OCI-M2 (cell line): Measurements from ENCODE around the gene CCDC90B.
"Not testable (repeated sequence)": the region's sequence is repeated elsewhere in the genome, so short reads cannot be mapped to it uniquely, and the experiment has no call there.

Experiments used
- DNase-seq: peaks from one replicate; lab custom pipeline; 2025; ENCODE audit not compliant: unreplicated experiment; lab: John Stamatoyannopoulos, UW

Gene CCDC90B

DNA sequence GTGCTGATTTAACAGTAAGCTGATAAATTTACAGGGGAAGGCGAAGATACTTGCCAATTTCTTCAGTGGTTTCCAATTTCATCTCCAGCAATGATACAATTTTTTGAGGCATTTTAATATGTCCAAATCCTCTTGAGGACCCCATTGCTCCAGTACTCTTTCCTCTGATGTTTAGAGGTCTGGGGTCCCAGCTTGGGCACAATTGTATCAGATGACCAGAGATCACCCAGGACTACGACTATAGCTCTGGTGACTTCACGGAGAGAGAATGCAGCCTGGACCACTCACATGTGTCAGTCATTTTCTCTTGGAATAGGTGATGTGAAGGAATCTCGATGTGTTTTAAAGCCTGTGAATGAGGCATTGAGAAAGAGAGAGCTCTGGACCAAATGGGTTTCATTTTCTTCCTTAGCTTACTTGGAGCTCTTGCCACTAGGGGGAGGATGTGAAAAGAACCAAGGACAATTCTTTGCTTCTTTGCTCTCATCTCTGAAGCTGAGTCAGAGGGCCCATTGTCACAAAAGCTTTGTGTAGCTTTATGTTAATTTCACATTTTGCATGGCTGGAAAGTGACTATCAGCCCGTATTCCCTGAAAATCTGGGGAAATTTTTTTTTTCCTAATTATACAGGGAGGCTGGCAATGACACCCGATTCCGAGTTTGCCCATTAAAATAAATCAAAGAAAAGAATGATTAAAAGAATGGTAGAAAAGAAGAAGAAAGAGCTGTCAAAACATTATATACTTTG, 6.7 kb upstream of the CCDC90B start:
- no peak for DNase-seq

DNA sequence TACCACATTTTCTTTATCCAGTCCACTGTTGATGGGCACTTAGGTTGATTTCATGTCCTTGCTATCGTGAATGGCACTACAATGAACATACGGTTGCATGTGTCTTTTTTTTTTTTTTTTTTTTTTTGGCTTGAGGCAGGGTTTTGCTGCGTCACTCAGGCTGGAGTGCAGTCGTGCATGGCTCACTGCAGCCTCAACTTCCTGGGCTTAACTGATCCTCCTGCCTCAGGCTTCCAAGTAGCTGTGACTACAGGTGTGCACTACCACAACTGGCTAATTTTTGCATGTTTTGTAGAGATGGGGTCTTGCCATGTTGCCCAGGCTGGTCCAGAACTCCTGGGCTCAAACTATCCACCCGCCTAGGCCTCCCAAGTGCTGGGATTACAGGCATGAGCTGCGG, 1.5 kb upstream of the CCDC90B start:
- DNase-seq, result no peak

DNA sequence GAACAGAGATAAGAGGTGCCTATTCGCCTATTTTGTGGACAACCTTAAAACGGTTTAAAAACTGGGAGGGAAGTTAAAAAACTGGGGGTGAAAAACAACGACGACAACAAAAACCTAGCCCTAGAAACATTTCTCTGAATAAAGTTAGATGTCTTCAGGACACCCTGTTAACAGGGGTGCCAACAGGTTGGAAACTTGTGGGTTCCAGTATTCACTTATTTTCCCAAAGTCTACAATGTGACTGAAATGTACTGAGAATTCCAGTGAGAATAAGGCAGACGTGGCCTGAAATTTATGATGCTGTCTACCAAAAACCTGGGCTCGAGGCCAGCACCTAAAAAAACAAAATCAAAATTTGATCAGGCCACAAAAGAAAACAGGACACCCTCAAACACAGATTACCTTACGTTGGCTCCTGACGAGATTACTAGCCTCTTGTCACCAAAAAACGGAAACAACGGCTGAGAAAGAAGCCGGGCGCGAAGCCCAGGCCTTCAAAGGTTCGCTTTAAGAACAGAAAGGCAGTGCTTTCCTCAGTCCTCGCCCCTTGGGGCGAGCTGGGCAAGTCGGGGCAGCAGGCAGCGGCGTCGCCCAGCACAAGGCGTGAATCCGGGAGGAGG, 906 bp downstream of the CCDC90B start:
- DNase-seq, result no peak

GRCh38 chr11:83284501-83285150, 1.5 kb downstream of the CCDC90B start:
- no peak for DNase-seq

DNA sequence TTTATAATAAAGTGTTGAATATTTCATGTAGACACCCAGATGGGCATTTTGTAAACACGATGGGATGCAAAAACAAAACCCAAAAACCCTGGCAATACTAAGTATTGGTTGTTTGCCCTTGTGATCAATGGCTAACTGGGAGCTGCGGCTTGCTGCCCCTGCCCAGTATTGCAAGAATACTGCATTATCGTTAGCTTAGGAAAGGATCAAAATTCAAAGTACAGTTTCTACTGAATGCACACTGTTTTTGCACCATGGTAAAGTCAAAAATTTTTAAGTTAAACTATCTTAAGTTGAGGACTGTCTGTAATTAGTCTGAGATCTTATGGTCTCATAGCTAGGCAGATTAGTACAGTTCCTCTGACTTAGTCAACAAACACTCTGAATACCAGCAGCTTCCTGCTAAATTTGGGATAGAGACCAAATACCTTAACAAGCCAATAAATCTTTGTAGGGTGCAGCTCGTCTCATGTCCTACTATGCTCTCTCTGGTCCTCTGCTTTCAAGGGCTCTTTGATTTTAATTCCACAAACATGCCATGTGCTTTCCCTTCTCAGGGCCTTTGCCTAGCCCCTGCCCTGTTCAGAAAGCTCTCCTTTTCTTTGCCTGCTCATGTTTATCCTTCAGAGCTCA, 4.0 kb downstream of the CCDC90B start:
- no peak for DNase-seq

DNA sequence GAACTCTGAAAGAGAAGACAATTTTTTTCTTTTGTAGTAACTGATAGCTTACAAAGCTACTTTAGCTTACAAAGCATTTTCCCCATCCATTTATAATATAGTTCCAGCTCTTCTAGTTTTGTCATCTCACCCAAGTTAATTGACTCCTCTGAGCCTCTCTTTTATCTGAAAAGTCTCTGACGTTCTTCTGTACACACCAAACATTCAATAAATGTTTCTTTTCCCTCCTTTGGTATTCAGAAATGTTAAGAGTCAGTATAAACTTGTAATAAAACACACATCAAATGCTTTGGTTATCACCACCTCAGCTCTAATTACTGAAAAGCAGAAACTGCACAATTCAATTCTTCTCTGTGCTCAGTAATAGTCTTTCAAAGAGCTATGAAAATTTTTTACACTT, 5.9 kb downstream of the CCDC90B start:
- no peak for DNase-seq

GRCh38 chr11:83278351-83278750, 7.8 kb downstream of the CCDC90B start:
- no peak for DNase-seq

DNA sequence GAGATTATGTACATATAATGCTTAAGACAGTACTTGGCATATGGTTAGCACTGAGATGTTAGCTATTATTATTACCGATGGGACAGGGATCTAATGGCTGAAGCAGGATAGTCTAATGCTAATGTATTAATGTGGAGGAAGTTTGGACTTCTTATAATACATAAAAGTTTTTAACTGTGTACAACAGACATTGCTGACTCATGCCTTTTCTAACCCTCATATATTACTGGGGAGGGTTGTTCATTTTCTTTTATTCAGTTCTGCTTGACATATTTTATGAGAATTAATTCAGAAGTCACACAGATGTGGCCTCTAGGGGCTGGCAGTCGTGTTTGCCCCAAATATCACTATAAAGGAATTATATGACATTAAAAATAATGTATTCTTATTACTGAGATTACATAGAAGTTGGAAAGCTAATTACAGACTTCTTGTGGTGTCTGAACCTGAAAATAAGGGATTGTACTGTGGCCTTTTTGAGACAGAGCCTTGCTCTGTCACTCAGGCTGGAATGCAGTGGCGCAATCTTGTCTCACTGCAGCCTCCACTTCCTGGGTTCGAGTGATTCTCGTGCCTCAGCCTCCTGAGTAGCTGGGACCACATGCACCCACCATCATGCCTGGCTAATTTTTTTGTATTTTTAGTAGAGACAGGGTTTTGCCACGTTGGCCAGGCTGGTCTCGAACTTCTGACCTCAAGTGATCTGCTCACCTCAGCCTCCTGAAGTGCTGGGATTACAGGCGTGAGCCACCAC, 10.1 kb downstream of the CCDC90B start:
- DNase-seq, result no peak

DNA sequence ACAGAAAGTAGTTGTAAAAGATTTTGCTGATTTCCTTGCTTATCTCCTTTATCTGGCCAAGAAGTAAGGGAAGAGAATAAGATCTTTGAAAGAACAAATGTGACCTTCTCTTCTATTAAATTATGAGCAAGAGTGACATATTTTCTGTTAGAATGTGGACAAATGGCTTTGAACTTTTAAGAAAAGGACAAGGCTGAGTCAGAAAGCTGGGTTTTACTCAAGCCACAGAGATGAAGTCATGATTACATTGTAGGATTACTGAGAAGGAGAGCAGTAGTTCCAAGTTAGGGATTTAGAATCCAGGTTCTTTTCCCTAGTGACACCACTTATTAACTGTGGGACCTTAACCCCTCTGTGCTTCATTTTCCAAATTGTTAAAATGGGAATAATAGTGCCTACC, 13.5 kb downstream of the CCDC90B start:
- no peak for DNase-seq

DNA sequence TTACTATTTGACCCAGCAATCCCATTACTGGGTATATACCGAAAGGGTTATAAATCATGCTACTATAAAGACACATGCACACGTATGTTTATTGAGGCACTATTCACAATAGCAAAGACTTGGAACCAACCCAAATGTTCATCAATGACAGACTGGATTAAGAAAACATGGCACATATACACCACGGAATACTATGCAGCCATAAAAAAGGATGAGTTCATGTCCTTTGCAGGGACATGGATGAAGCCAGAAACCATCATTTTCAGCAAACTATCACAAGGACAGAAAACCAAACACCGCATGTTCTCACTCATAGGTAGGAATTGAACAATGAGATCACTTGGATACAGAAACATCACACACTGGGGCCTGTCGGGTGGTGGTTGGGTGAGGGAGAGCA, 14.4 kb downstream of the CCDC90B start:
- not testable (repeated sequence) for DNase-seq

DNA sequence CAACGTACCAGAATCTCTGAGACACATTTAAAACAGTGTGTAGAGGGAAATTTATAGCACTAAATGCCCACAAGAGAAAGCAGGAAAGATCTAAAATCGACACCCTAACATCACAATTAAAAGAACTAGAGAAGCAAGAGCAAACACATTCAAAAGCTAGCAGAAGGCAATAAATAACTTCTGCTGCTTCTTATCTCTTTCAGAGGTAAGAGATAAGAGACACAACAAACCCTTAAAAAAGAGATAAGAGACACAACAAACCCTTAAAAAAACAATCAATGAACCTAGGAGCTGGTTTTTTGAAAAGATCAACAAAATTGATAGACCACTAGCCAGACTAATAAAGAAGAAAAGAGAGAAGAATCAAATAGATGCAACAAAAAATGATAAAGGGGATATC, 17.1 kb downstream of the CCDC90B start:
- not testable (repeated sequence) for DNase-seq

DNA sequence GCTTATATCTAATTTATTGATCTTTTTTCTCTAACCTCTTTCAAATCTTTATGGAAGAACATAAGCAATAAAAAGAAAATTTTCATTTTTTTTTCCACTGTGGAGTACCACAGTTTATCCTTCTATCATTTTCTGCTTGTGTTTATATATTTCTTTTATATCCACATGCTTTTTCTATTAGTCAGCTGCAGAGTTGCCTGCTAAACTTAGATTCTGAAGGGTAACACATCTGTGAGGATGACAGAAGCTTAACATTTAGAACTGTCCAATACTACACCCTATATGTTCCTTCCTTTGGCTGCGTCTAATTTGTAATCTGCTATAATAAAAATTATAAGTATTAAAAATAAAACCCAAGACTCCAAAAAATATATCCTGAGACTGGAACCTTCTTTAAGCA, 20.8 kb downstream of the CCDC90B start:
- no peak for DNase-seq

DNA sequence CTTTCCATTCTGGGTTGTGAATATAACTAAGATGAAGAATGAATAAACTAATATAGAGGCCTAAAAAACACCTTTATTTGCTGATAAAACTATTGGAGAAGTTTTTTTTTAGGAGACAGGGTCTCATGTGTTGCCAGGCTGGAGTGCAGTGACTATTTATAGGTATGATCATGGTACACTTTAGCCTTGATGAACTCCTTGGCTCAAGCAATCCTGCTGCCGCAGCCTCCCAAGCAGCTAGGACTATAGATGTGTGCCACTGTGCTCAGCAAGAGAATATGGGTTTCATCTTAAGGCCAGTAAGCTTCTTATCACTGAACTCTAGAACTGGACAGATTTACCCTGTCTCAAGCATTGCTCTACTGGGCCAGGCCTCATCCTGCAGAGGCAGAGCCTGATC, 26.6 kb downstream of the CCDC90B start:
- no peak for DNase-seq

DNA sequence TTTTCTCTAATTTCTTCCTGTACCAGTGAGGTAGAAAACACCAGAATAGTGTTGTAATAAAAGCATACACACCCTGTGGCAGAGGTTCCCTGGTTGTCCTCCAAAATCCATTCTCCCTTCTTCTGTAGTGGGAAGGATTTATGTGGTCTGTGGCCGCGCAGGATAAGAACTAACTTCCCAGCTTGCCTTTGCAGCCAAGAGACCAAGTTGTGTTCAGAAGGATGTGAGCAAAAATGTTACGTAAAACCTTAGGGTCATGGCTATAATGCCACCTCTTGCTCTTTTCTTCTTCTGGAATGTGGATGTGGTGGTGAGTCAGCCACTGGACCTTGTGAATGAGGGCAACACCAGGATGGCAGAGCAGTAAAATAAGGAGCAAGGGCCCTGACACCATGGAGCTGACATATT, 28.4 kb downstream of the CCDC90B start:
- no peak for DNase-seq

GRCh38 chr11:83256602-83257340, 29.4 kb downstream of the CCDC90B start:
- no peak for DNase-seq

- no peak for DNase-seq
Observed at GRCh38 chr11:83255366-83255765, 30.8 kb downstream of the CCDC90B start.

DNA sequence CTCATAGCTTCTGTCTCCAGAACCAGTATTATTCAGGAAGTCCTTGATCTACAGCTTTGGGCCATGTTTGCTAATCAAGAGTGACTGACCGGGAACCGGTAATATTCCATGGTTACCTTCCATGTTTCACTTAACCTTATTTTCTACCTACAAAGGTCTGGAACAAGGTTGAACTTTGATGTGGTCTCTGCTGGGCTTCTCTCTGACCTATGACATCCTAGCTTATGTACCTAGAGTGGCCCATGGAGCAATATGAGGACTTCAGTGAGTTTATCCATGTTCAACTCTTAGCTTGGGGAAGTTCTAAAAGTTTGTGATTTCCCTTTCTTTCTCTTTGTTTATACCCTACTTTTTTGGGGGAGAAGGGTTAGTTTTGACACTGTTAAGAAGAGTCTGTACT, 33.2 kb downstream of the CCDC90B start:
- DNase-seq, result no peak

DNA sequence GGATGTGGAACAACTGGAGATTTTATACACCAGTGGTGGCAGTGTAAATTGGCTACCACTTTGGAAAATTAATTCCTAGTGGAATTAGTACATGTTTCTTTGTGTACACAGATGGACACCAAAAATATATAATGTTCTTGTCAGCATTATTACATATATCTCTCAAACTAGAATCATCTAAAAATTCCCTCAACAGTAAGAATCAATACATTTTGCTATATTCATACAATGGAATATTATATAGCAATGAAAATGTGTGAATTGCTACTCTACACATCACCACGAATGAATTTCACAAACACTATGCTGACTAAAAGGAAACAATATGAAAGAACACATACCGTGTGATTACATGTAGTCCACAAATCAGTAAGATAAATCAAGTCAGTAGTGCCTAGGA, 33.9 kb downstream of the CCDC90B start:
- DNase-seq, result no peak

- no peak for DNase-seq
Observed at GRCh38 chr11:83249972-83250593, 36.1 kb downstream of the CCDC90B start.

- DNase-seq, result no peak
Observed at GRCh38 chr11:83249445-83249844, 36.7 kb downstream of the CCDC90B start.
